M059J (cell line): ENCODE data around the gene NBPF1. TPM values are rescaled to one million over a fixed set of nuclear protein-coding genes. Genes with fewer than 3 reads are reported as not detected.
A peak's percentile ranks its signal among the peaks of the same experiment; 100 is the strongest.

Source experiments
- DNase-seq: peaks from one replicate; pipeline ENCODE4 v3.0.0-alpha.2; 2012; ENCODE audit warnings: low read depth
- total RNA-seq: library from RNA; depleted of rRNA; stranded (reverse); fragments of >200 nt; shearing (Covaris generic); gene quantifications from 2 replicates; pipeline ENCODE4 v1.2.3, GENCODE V29; 2014; rRNA removed

The NBPF1 gene
- total RNA-seq, 1 experiment from 2014 or later = 34.9 TPM

GRCh38 chr1:16513412-16514106 is 99.8 kb downstream of the NBPF1 start:
- peak; percentile 97 for DNase-seq

GRCh38 chr1:16512624-16513411 is 100.5 kb downstream of the NBPF1 start:
- peak; percentile 18 for DNase-seq

Other genes starting within 250 kb of the NBPF1 start
- 91.1 and 125 TPM in 2 replicates for gene SZRD1, start 246.3 kb downstream of the NBPF1 start, total RNA-seq
- gene SPATA21, start 176.1 kb downstream of the NBPF1 start, total RNA-seq = 0.02 TPM in 1 of 2 replicates, not detected in the other
- 70.6 and 105 TPM in 2 replicates for gene NECAP2, start 172.8 kb downstream of the NBPF1 start, total RNA-seq
- not detected in 2 replicates for gene RNU1-1, start 99.3 kb downstream of the NBPF1 start, total RNA-seq
- gene RNU1-3, start 53.4 kb upstream of the NBPF1 start, total RNA-seq = not detected in 2 replicates
- gene RNU1-4, start 127.0 kb upstream of the NBPF1 start, total RNA-seq = not detected in 2 replicates